Measurements from ENCODE around the gene BLVRB. TPM values are rescaled to one million over a fixed set of nuclear protein-coding genes. Genes with fewer than 3 reads are reported as not detected.

Gene BLVRB
- total and polyA plus RNA-seq, 10 of the 15 experiments (the other 5 are each of a cell fraction or from before 2014, with no cell fraction given): 6.3 to 53.3 (median 27.8) TPM

- TF ChIP-seq IRF3 (IDR thresholded peaks at IDR 0.05) (no peak), SMC3 (IDR thresholded peaks at IDR 0.05; ENCODE audit: borderline replicate concordance, low read length) (no peak), IKZF2 (IDR thresholded peaks at IDR 0.05) (no peak)
- TF ChIP-seq, protein P1, sequence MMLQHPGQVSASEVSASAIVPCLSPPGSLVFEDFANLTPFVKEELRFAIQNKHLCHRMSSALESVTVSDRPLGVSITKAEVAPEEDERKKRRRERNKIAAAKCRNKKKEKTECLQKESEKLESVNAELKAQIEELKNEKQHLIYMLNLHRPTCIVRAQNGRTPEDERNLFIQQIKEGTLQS (IDR thresholded peaks at IDR 0.05; ENCODE audit: borderline replicate concordance, extremely low read depth, low read depth, low read length): no peak
These were observed 9.2 kb upstream of the BLVRB start (continued) for GRCh38 chr19:40474737-40475136.

GRCh38 chr19:40472516-40472915, 7.0 kb upstream of the BLVRB start:
- H3K4me3 ChIP-seq: no peak overlapping the region
- no peaks in the 10 kb centered on the region for H3K79me2 ChIP-seq (ENCODE audit: control insufficient read depth, insufficient read depth, low read length)
- ATAC-seq (no peak), DNase-seq (ENCODE audit: low read depth, low spot score) (no peak), FAIRE-seq (no peak)
- POLR2A ChIA-PET: no interaction called here
- WGBS (ENCODE audit: insufficient coverage, insufficient replicate concordance, low lambda C conversion rate, missing lambda C conversion rate): 90% methylated on average over 11 of the region's 13 CpGs
- no TSS peak for BruUV-seq (replicated peaks)
- H3K36me3 ChIP-seq (ENCODE audit: control insufficient read depth in 2 of 2, insufficient read depth in 2 of 2, low read length in 1 of 2): no peaks in the 10 kb centered on the region
- H3K4me2 ChIP-seq (ENCODE audit: control insufficient read depth, insufficient read depth): no peak overlapping the region
- no peaks in the 10 kb centered on the region for H3K9me3 ChIP-seq (replicated peaks; ENCODE audit: control insufficient read depth, insufficient read depth, low read length)
- H3K4me1 ChIP-seq (ENCODE audit: control insufficient read depth, insufficient read depth, low read length): no peaks in the 10 kb centered on the region
- SMC1A ChIA-PET (ENCODE audit: uncharacterized antibody, unreplicated experiment): no interaction called here
- H3K9ac ChIP-seq (ENCODE audit: control insufficient read depth, insufficient read depth, low read length): no peak overlapping the region
- CTCF ChIA-PET: no interaction called here
- RAD21 ChIA-PET (ENCODE audit: unreplicated experiment): no interaction called here
- no peak overlapping the region for H2AFZ ChIP-seq (ENCODE audit: control insufficient read depth, low read depth, low read length)
- intact Hi-C loops (cut with micrococcal nuclease; ENCODE audit: unreplicated experiment) (no loop called here), in situ Hi-C loops (cut with MboI) (no loop called here)
- H3K27me3 ChIP-seq (replicated peaks in 1 of 2; ENCODE audit: control insufficient read depth in 2 of 2, insufficient read depth in 2 of 2, low read length in 1 of 2): no peaks in the 10 kb centered on the region; a peak in 1 of 4 replicates
- H4K20me1 ChIP-seq (ENCODE audit: control insufficient read depth, insufficient read depth): no peaks in the 10 kb centered on the region
- no peak overlapping the region for H3K27ac ChIP-seq (ENCODE audit: control insufficient read depth, insufficient read depth)
- TF ChIP-seq E2F8 (IDR thresholded peaks at IDR 0.05; ENCODE audit: low read depth, partially characterized antibody) (no peak), IKZF2 (IDR thresholded peaks at IDR 0.05) (no peak), CBX3 (IDR thresholded peaks at IDR 0.05; ENCODE audit: borderline replicate concordance, low read depth) (no peak), ZNF274 (IDR thresholded peaks at IDR 0.05; ENCODE audit: insufficient read depth, insufficient read length) (no peak), RELB (IDR thresholded peaks at IDR 0.05; ENCODE audit: low read depth) (no peak), PAX8 (IDR thresholded peaks at IDR 0.05) (no peak), NFXL1 (IDR thresholded peaks at IDR 0.05; ENCODE audit: borderline replicate concordance) (no peak), SREBF1 (IDR thresholded peaks at IDR 0.05; ENCODE audit: low read length) (no peak), NR2F1 (conservative IDR thresholded peaks at IDR 0.05) (no peak), CEBPZ (IDR thresholded peaks at IDR 0.05; ENCODE audit: low read depth, low read length) (no peak), EP300 (IDR thresholded peaks at IDR 0.05; ENCODE audit: borderline replicate concordance in 1 of 2, control insufficient read depth in 1 of 2, low read depth in 2 of 2, low read length in 2 of 2) (no peak)

Measured in GM12878 (cell line).